ENCODE measurements around the gene PHACTR4.
"Not testable (repeated sequence)": the region's sequence is repeated elsewhere in the genome, so short reads cannot be mapped to it uniquely, and the experiment has no call there.

The PHACTR4 gene

GRCh38 chr1:28482138-28482537, 112.6 kb downstream of the PHACTR4 start:
- in situ Hi-C loops (cut with MboI; ENCODE audit: low sequenced_read_pairs): no loop called here

DNA sequence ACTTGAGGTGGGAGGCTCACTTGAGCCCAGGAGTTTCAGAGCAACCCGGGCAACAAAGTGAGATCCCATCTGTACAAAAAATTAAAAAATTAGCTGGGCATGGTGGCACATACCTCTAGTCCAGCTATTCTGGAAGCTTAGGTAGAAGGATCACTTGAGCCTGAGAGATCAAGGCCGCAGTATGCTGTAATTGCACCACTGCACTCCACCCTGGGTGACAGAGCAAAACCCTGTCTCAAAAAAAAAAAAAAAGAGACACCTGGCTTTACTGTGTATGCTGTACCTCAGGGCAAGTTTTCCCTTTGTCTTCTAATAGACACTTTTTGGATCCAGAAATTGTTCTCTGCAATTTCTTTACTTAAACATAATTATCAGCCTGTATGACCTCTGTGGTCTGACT, 113.2 kb downstream of the PHACTR4 start:
- in situ Hi-C loops (cut with MboI; ENCODE audit: low sequenced_read_pairs): no loop called here

- in situ Hi-C loops (cut with MboI; ENCODE audit: low sequenced_read_pairs): no loop called here
These were observed 125.2 kb downstream of the PHACTR4 start for GRCh38 chr1:28494737-28495136.

DNA sequence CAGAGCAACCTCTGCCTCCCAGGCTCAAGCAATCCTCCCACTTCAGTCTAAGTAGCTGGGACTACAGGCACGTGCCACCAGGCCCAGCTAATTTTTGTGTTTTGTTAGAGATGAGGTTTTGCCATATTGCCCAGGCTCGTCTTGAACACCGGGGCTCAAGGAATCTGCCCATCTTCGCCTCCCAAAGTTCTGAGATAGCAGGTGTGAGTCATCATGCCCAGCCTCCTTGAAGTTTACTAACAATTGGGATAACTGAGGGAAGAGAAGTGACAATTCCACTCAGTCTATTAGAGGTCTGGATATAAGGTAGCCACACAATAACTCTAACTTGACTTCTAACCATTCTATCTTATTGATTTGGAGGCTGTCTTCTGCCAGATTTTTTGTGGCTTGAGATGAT, 130.0 kb downstream of the PHACTR4 start:
- in situ Hi-C loops (cut with MboI; ENCODE audit: low sequenced_read_pairs): no loop called here

DNA sequence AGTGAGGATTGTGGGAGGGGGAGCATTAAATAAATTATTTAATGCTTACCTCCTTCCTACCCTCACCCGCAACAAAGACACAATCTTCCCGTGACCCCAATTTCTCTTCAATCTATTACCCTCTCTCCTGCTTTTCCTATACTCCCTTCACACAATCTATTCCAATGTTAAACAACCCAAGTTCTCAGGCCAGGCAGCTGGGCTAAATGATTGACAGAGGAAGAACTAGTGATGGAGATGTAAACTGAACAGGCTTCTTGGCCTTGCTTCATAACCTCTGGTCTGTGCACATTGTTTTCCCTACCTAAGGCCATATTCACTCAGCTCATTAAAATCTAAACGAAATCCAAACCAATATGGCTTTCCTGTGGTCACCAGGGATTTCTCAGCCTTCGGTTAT, 132.4 kb downstream of the PHACTR4 start:
- in situ Hi-C loops (cut with MboI; ENCODE audit: low sequenced_read_pairs): no loop called here

- in situ Hi-C loops (cut with MboI; ENCODE audit: low sequenced_read_pairs): no loop called here
These were observed 133.6 kb downstream of the PHACTR4 start for GRCh38 chr1:28503117-28503516.

DNA sequence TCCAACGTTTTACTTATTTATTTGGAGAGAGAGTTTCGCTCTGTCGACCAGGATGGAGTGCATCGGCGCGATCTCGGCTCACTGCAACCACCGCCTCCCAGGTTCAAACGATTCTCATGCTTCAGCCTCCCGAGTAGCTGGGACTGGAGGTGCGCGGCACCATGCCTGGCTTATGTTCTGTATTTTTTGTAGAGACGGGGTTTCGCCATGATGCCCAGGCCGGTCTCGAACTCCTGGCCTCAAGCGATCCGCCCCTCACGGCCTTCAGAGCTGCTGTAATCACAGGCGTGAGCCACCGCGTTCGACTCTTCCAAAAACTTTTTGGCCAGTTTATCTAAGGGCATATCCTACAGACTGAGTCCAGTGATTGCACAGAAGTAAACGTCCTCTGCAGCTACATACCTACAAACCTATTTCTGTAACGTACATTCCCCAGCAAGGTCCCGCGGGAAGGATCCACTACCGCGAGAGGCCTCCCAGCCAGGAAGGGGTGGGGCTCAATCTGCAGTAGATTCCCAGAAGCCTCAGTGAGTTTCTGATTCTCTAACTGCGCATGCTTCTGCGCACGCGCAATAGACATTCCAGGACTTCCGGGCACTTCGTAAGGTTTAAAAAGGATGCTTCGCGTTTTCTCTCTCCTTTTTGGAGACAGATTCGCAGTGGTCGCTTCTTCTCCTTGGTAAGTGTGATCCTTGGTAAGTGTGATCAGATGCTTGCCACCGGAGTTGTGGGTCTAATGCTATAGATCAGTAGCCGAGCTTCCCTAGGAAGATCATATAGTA, 136.1 kb downstream of the PHACTR4 start, which contains the start of gene RCC1:
TSS of gene RCC1 (plus strand) at position 638 of the 782 bp plus-strand sequence. CDS start 23,824 bp downstream, outside the sequence.
- in situ Hi-C loops (cut with MboI; ENCODE audit: low sequenced_read_pairs): no loop called here

GRCh38 chr1:28506907-28507246, 137.3 kb downstream of the PHACTR4 start:
- in situ Hi-C loops (cut with MboI; ENCODE audit: low sequenced_read_pairs): no loop called here

DNA sequence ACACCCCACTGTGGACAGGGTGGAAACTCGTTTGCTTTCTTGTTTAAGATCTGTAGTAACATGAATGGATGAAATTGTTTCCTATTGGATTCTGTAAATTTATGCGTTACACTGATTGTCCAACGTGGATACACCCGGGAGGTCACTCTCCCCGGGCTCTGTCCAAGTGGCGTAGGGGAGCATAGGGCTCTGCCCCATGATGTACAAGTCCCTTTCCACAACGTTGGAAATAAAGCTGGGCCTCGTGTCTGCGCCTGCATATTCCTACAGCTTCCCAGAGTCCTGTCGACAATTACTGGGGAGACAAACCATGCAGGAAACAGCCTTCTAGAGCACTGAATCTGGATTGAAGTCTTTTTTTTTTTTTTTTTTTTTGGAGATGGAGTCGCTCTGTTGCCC, 137.7 kb downstream of the PHACTR4 start:
- in situ Hi-C loops (cut with MboI; ENCODE audit: low sequenced_read_pairs): no loop called here

- in situ Hi-C loops (cut with MboI; ENCODE audit: low sequenced_read_pairs): no loop called here
These were observed 138.3 kb downstream of the PHACTR4 start for GRCh38 chr1:28507646-28508434.

GRCh38 chr1:28508435-28508754, 138.9 kb downstream of the PHACTR4 start:
- in situ Hi-C loops (cut with MboI; ENCODE audit: low sequenced_read_pairs): no loop called here

DNA sequence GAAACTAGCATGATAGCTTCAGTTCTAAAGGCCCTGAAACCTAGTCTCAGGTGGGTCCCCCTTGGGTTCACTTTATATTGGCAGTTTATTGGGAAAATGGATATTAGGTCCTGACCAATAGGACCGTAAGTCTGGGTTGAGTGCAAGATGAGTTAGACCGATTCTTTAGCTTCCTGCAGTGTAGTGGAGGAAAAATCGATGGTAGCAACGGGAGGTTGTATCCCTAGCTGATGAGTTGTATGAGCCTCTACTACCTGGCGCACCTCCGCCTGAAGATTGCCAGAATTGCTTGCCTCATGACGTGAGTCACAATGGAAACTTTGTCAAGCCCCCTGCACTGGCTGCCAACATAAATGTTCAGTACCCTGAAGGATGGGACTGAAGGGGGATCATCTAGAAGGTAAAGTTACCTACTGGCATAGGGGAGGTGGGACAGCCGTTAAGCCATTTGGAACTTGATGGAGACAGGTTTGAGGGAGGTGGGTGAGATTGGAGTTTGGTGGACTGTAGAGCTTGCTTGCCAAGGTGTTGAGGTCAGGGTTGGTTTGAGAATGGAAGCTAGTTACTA, 140.2 kb downstream of the PHACTR4 start:
- in situ Hi-C loops (cut with MboI; ENCODE audit: low sequenced_read_pairs): no loop called here

GRCh38 chr1:28510273-28510969, 140.9 kb downstream of the PHACTR4 start:
- in situ Hi-C loops (cut with MboI; ENCODE audit: low sequenced_read_pairs): no loop called here

DNA sequence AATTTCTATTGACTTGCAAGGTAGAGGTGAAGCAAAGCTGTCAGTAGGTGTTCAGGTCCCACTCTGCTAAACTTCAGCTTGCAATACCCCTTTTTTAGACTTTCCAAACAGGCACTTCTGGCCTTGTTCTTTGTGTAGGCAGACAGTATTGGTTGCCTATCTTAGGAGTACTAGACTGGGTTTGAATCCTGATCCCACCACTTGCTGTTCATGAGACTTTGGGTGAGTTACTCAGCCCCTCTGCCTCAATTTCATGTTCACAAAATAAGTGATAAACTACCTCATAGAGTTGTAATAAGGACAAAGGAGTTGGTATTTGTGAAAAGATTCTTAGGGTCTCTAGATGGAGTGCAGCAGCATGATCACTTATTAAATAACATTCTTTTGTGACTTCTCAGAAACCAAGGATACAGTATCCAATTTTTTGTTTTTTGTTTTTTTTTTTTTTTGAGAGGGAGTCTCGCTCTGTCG, 141.5 kb downstream of the PHACTR4 start:
- in situ Hi-C loops (cut with MboI; ENCODE audit: low sequenced_read_pairs): no loop called here

GRCh38 chr1:28512058-28512611, 142.6 kb downstream of the PHACTR4 start:
- in situ Hi-C loops (cut with MboI; ENCODE audit: low sequenced_read_pairs): no loop called here

DNA sequence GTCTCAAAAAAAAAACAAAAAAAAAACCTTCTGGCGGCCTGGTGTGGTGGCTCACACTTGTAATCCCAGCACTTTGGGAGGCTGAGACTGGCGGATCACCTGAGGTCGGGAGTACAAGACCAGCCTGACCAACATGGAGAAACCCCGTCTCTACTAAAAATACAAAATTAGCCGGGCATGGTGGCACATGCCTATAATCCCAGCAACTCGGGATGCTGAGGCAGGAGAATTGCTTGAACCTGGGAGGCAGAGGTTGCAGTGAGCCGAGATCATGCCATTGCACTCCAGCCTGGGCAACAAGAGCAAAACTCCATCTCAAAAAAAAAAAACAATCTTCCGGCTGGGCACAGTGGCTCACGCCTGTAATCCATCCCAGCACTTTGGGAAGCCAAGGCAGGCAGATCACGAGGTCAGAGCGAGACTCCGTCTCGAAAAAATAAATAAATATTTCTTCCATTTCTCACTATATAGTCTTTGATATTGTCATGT, 144.9 kb downstream of the PHACTR4 start:
- in situ Hi-C loops (cut with MboI; ENCODE audit: low sequenced_read_pairs): not testable (repeated sequence)

DNA sequence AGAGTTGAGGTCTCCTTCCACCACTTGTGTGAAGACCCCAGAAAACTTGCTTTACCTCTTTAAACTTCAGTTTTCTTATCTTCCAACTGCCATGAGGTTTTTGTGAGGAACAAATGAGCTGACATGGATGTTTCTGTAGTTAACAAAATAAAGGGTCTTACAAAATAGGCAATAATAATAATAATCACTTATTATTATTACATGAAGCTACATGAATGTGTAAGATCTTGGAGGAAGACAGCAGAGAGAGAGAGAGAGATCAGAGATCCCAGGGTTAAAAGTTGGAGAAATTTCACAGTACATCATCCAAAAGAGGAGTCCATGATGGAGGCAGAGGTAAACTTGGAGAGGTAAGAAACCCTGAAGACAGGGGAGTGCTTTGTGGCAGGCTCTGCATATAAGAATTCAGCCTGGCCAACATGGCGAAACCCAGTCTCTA, 147.0 kb downstream of the PHACTR4 start:
- in situ Hi-C loops (cut with MboI; ENCODE audit: low sequenced_read_pairs): no loop called here

- in situ Hi-C loops (cut with MboI; ENCODE audit: low sequenced_read_pairs): no loop called here
These were observed 148.1 kb downstream of the PHACTR4 start for GRCh38 chr1:28517649-28517999.

DNA sequence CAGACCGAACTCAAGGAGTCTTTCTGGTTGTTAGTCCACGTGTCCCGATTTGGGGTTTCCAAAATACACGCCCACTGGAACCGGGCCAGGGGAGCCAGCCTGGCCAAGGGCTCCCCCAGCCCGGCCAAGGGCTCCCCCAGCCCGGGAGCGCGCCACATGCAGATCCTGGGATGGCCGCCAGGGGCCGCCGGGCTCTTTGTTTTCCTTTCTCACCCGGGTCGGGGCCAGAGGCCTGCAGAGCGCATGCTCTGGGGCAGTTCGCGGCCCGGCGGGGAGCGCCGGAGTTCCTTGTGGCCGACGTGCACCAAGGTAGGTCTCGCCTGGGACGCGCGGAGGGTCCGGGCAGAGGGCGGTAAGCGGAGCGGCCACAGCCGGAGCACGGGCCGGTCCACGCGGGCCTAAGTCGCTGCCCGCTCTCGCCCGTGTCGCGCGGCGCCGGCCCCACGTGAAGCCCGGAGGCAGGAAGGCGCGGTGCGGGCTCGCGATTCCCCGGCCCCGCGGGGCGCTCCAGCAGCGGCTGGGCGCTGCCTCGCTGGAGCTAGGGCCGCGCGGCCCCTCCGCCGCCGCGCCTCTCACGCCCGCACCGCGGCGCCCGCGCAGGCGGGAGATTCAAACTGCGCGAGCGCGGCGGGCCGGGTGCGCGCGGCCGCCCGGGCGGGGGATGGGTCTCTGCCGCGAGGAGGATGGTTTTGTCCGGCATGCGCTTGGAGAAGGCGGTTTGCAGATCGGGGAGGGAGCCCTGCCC, 148.6 kb downstream of the PHACTR4 start:
- in situ Hi-C loops (cut with MboI; ENCODE audit: low sequenced_read_pairs): no loop called here

GRCh38 chr1:28518745-28519341, 149.3 kb downstream of the PHACTR4 start:
- in situ Hi-C loops (cut with MboI; ENCODE audit: low sequenced_read_pairs): no loop called here

Measured in HL-60/S4 (cell line).